ENCODE data around the gene UBL7. TPM values are rescaled to one million over a fixed set of nuclear protein-coding genes. Genes with fewer than 3 reads are reported as not detected.
A peak's percentile ranks its signal among the peaks of the same experiment; 100 is the strongest.

Gene UBL7
- total RNA-seq, 1 experiment from 2014 or later, result 47.5 TPM

DNA sequence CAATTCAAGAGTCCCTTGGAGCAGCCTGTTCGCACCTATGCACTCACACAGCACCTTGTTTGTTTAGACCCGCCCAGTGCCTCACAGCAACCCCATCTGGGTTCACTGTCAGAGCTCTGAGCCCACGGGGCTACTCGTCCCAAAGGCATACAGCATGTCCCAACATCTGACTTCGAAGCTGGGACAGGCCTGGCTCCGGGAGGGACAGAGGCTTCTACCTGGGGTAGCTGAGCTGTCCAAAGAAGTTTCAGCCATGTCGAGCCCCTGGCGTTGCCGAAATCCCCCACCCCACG lies 64.9 kb downstream of the UBL7 start:
- H2AFZ ChIP-seq (ENCODE audit: low read length), result no peak overlapping the region
- H2BK20ac ChIP-seq (ENCODE audit: low read depth, low read length, poor library complexity, severe bottlenecking), result no peak overlapping the region
- no peak overlapping the region for H3T11ph ChIP-seq (ENCODE audit: low read length)
- no peak overlapping the region for H2BK15ac ChIP-seq (ENCODE audit: low read depth, low read length)
- no peak overlapping the region for H4K91ac ChIP-seq (ENCODE audit: insufficient read length, low read depth, low read length)
- no peak overlapping the region for H3K18ac ChIP-seq (ENCODE audit: insufficient read length, low read depth, low read length)
- H4K8ac ChIP-seq (replicated peaks; ENCODE audit: insufficient read length, low read depth, low read length), result no peak overlapping the region
- Mint-ChIP-seq H3K36me3 (ENCODE audit: insufficient read depth in 1 of 3, low read depth in 3 of 3) (no peaks in the 10 kb centered on the region), H3K27ac (peak overlapping the region in 2 of 3 experiments; percentile 29 to 30; a peak in 2 of 7 replicates), H3K4me3 (no peak overlapping the region), H3K4me1 (peaks cover 16 to 30% of the 10 kb centered on the region in 2 experiments), H3K27me3 (ENCODE audit: low read depth) (peaks cover 6% of the 10 kb centered on the region), H3K9me3 (no peaks in the 10 kb centered on the region)
- no peak overlapping the region for H4K5ac ChIP-seq (ENCODE audit: insufficient read length, low read depth, low read length)
- peaks cover 4% of the 10 kb centered on the region; the same call in 1 of the 2 replicates for H3K4me1 ChIP-seq (ENCODE audit: insufficient read depth, low read length)
- no peaks in the 10 kb centered on the region for H3K23me2 ChIP-seq (ENCODE audit: insufficient read length, low read depth, low read length, poor library complexity, severe bottlenecking)
- no peak overlapping the region for H3K23ac ChIP-seq (ENCODE audit: insufficient read length, low read depth, low read length)
- H3K56ac ChIP-seq (ENCODE audit: insufficient read length, low read depth, low read length), result no peak overlapping the region
- H3K14ac ChIP-seq (ENCODE audit: insufficient read depth, low read length), result no peak overlapping the region
- H2AK5ac ChIP-seq (ENCODE audit: insufficient read length, low read length), result no peak overlapping the region
- DNase-seq, result no peak
- H2BK12ac ChIP-seq (ENCODE audit: insufficient read length, low read depth, low read length), result no peak overlapping the region
- no peaks in the 10 kb centered on the region for H3K79me1 ChIP-seq (ENCODE audit: insufficient read depth, low read depth, low read length, poor library complexity, severe bottlenecking)
- no CpG with 5 or more reads among the region's 10 CpGs for WGBS (ENCODE audit: extremely low coverage, insufficient read length, low lambda C conversion rate)
- H2BK120ac ChIP-seq (ENCODE audit: low read depth, low read length, poor library complexity, severe bottlenecking), result no peak overlapping the region
- H2BK5ac ChIP-seq (ENCODE audit: insufficient read length, low read length), result no peak overlapping the region
- H3K27ac ChIP-seq (ENCODE audit: insufficient read length, low read depth, low read length), result no peak overlapping the region
- no peak overlapping the region for H3K4me2 ChIP-seq (ENCODE audit: insufficient read depth, insufficient read length, low read length)
- no peaks in the 10 kb centered on the region for H4K20me1 ChIP-seq (ENCODE audit: control insufficient read depth, insufficient read depth, insufficient read length)
- no peak overlapping the region for H3K9ac ChIP-seq (ENCODE audit: extremely low read depth, insufficient read length, low read length)
- TF ChIP-seq CTCF (conservative IDR thresholded peaks at IDR 0.05), result no peak
- H3K27me3 ChIP-seq (ENCODE audit: insufficient read depth, low read length), result no peaks in the 10 kb centered on the region
- H3K9me3 ChIP-seq (ENCODE audit: control insufficient read depth, low read depth, low read length), result no peaks in the 10 kb centered on the region
- H3K4ac ChIP-seq (ENCODE audit: low read depth, low read length), result no peak overlapping the region
- H3K79me2 ChIP-seq (ENCODE audit: insufficient read depth, low read length), result no peaks in the 10 kb centered on the region

Small RNAs within 50 kb of the gene (microRNA-seq; reads per million reads assigned to microRNA genes)
- gene MIR6881 (ENCODE audit: borderline microRNAs expressed), result not detected

Other genes starting within 250 kb of the UBL7 start
- 4.5 and 4.6 TPM in 2 replicates for gene CCDC33, start 224.8 kb downstream of the UBL7 start, total RNA-seq (2021)
- 1.7 and 2.3 TPM in 2 replicates for gene CYP11A1, start 93.5 kb downstream of the UBL7 start, total RNA-seq (2021)
- gene SEMA7A, start 27.2 kb downstream of the UBL7 start, total RNA-seq (2021), result 5.7 and 7.0 TPM in 2 replicates
- 101 and 110 TPM in 2 replicates for gene ARID3B, start 80.1 kb upstream of the UBL7 start, total RNA-seq (2021)
- 40.8 and 41.0 TPM in 2 replicates for gene CLK3, start 154.7 kb upstream of the UBL7 start, total RNA-seq (2021)
- 56.6 and 60.5 TPM in 2 replicates for gene EDC3, start 234.9 kb upstream of the UBL7 start, total RNA-seq (2021)

Data from H9 (cell line).